OCI-LY7 (cell line): Measurements from ENCODE around the gene C2orf81. TPM values are rescaled to one million over a fixed set of nuclear protein-coding genes. Genes with fewer than 3 reads are reported as not detected.
"Not testable (repeated sequence)": the region's sequence is repeated elsewhere in the genome, so short reads cannot be mapped to it uniquely, and the experiment has no call there.

Experiments
- BruUV-seq: library from RNA; stranded (reverse); fragments of 400-500 nt; replicated peaks from 2 replicates; lab custom pipeline; 2021; lab: Mats Ljungman, UMichigan
- CTCF ChIA-PET: fragments of 300-600 bp; sonication (Branson Sonifier 250); formaldehyde crosslinking; loops from one replicate; lab custom pipeline; 2022; ENCODE audit warnings: antibody characterized with exemption; ENCODE audit not compliant: unreplicated experiment; lab: Charles Lee
- POLR2A ChIA-PET: fragments of 300-600 bp; sonication (Branson Sonifier 250); formaldehyde crosslinking; loops from one replicate; lab custom pipeline; 2022; ENCODE audit warnings: antibody characterized with exemption; lab: Charles Lee
- DNase-seq: peaks from one replicate; pipeline ENCODE4 v3.0.0-alpha.2; 2015; ENCODE audit warnings: low spot score
- H2AFZ ChIP-seq: fragments of 200-600 bp; sonication (generic), shearing (Covaris generic); 2 replicates; pipeline ENCODE4 v1.6.1; 2014; ENCODE audit warnings: mild to moderate bottlenecking, antibody characterized with exemption, low read length, moderate library complexity
- H3K27ac ChIP-seq: fragments of 200-600 bp; sonication (generic); 2 replicates; pipeline ENCODE4 v1.5.1; 2014; ENCODE audit warnings: mixed run types, low read depth, mild to moderate bottlenecking, moderate library complexity, low read length, inconsistent platforms; ENCODE audit not compliant: poor library complexity, severe bottlenecking
- H3K36me3 ChIP-seq: fragments of 200-600 bp; sonication (generic); 2 replicates; pipeline ENCODE4 v1.6.1; 2014; ENCODE audit warnings: mild to moderate bottlenecking, antibody characterized with exemption, low read length, moderate library complexity, mixed read lengths; ENCODE audit not compliant: insufficient read depth
- H3K4me1 ChIP-seq: fragments of 200-600 bp; sonication (generic); 2 replicates; pipeline ENCODE4 v1.5.1; 2014; ENCODE audit warnings: mild to moderate bottlenecking, low read length; ENCODE audit not compliant: insufficient read depth, poor library complexity, severe bottlenecking
- H3K4me2 ChIP-seq: fragments of 200-600 bp; sonication (generic); 2 replicates; pipeline ENCODE4 v1.6.1; 2014; ENCODE audit warnings: mild to moderate bottlenecking, low read length
- H3K4me3 ChIP-seq: fragments of 200-600 bp; sonication (generic); 2 replicates; pipeline ENCODE4 v1.5.1; 2014; ENCODE audit warnings: mild to moderate bottlenecking, low read depth, low read length; ENCODE audit not compliant: poor library complexity, severe bottlenecking
- H3K79me2 ChIP-seq: fragments of 200-600 bp; sonication (generic); 2 replicates; pipeline ENCODE4 v1.6.1; 2016; ENCODE audit warnings: low read depth, mild to moderate bottlenecking, low read length, moderate library complexity, mixed read lengths; ENCODE audit not compliant: insufficient read depth
- H3K9me2 ChIP-seq: fragments of 200-600 bp; sonication (generic); 2 replicates; pipeline ENCODE4 v1.6.1; 2016; ENCODE audit warnings: mild to moderate bottlenecking, low read length, mixed read lengths; ENCODE audit not compliant: insufficient read depth
- H3K9me3 ChIP-seq: fragments of 200-600 bp; sonication (generic); 2 replicates; pipeline ENCODE4 v1.6.1; 2014; ENCODE audit warnings: mild to moderate bottlenecking, mixed run types, low read length, mixed read lengths
- H4K20me1 ChIP-seq: fragments of 200-600 bp; sonication (generic); 2 replicates; pipeline ENCODE4 v1.6.1; 2014; ENCODE audit warnings: mild to moderate bottlenecking, antibody characterized with exemption, low read length, moderate library complexity, mixed read lengths; ENCODE audit not compliant: insufficient read depth
- CTCF ChIP-seq: fragments of 200-600 bp; sonication (generic); conservative IDR thresholded peaks from 2 replicates; pipeline ENCODE4 v1.5.1; 2014; ENCODE audit warnings: mild to moderate bottlenecking, antibody characterized with exemption, low read length, moderate library complexity, mixed read lengths
- EZH2phosphoT487 ChIP-seq: fragments of 200-600 bp; sonication (generic); IDR thresholded peaks from 2 replicates; pipeline ENCODE4 v1.6.1; 2018; ENCODE audit warnings: low read depth, borderline replicate concordance, mild to moderate bottlenecking, mixed run types, antibody characterized with exemption, low read length, moderate library complexity, mixed read lengths
- intact Hi-C: fragments of 100-400 bp; cut with micrococcal nuclease; formaldehyde crosslinking; loops from one replicate; pipeline ENCODE4 v1.10.0; 2022; ENCODE audit not compliant: unreplicated experiment
- total RNA-seq, 2 experiments: library from RNA; depleted of rRNA in 1 of 2; stranded (reverse); fragments of >200 nt in 1 of 2; shearing (Covaris generic) in 1 of 2; gene quantifications; 2 replicates each; pipeline ENCODE4 v1.2.3, GENCODE V29; 2014 to 2022

Gene C2orf81
- total RNA-seq, 2 experiments from 2014 or later = 3.2 to 22.5 TPM

GRCh38 chr2:74461187-74462053 lies 40.0 kb upstream of the C2orf81 start:
- peak; percentile 37 for DNase-seq
- Histone ChIP-seq H3K27ac (no peak overlapping the region), H3K9me3 (no peaks in the 10 kb centered on the region), H4K20me1 (no peaks in the 10 kb centered on the region), H2AFZ (no peak overlapping the region), H3K4me3 (no peak overlapping the region), H3K9me2 (no peaks in the 10 kb centered on the region), H3K79me2 (peaks cover 24% of the 10 kb centered on the region), H3K36me3 (peaks cover 34% of the 10 kb centered on the region), H3K4me2 (no peak overlapping the region), H3K4me1 (peaks cover 21% of the 10 kb centered on the region)
- ChIA-PET POLR2A (interaction anchor here (0.6 kb wide), 1 partner anchor 10 kb away, joined by 5 read pairs; no protein-coding TSS in a partner anchor), CTCF (no interaction called here)
- TF ChIP-seq CTCF (peak; percentile 67), EZH2phosphoT487 (no peak)
- BruUV-seq = no TSS peak
- intact Hi-C loops = no loop called here

GRCh38 chr2:74460187-74460586 lies 38.8 kb upstream of the C2orf81 start:
- H3K4me3 ChIP-seq, H3K9me2 ChIP-seq, BruUV-seq, H3K4me2 ChIP-seq, DNase-seq, intact Hi-C loops, CTCF ChIA-PET, H2AFZ ChIP-seq, H3K9me3 ChIP-seq, H4K20me1 ChIP-seq, POLR2A ChIA-PET, H3K27ac ChIP-seq: not testable (repeated sequence)
- Histone ChIP-seq H3K36me3 (peaks cover 35% of the 10 kb centered on the region), H3K79me2 (peaks cover 31% of the 10 kb centered on the region), H3K4me1 (peaks cover 24% of the 10 kb centered on the region)

DNA sequence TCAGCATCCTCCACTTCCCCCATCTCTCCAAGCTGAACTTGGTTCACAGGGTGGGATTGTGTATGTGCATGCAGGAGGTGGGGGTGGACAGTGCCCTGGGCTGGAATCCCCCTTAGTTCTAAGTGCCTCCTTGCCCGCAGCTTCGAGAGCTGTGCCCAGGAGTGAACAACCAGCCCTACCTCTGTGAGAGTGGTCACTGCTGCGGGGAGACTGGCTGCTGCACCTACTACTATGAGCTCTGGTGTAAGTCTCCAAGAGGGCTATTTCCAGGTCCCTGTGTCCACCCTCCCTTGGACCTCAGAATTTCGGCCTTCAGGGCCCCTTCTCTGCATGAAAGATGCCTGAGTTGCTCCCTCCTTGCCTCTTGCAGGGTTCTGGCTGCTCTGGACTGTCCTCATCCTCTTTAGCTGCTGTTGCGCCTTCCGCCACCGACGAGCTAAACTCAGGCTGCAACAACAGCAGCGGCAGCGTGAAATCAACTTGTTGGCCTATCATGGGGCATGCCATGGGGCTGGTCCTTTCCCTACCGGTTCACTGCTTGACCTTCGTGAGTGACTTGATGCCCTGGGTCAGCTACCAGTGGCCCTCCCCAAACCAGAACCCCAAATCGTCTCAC lies 38.2 kb upstream of the C2orf81 start:
- peaks cover 24% of the 10 kb centered on the region for H3K4me1 ChIP-seq
- peak overlapping the region; percentile 98 for H3K4me3 ChIP-seq
- BruUV-seq, H3K9me3 ChIP-seq, H4K20me1 ChIP-seq, CTCF ChIA-PET, H2AFZ ChIP-seq, DNase-seq, H3K9me2 ChIP-seq, H3K27ac ChIP-seq, intact Hi-C loops: not testable (repeated sequence)
- H3K4me2 ChIP-seq = peak overlapping the region; percentile 100
- peaks cover 29% of the 10 kb centered on the region for H3K79me2 ChIP-seq
- POLR2A ChIA-PET = interaction anchor here (2.1 kb wide), 1 partner anchor 7 kb away, joined by 11 read pairs; no protein-coding TSS in a partner anchor
- H3K36me3 ChIP-seq = peaks cover 35% of the 10 kb centered on the region
